LNCaP clone FGC (cell line): ENCODE results near the gene RPN2.

Experiments used
- DNase-seq: peaks from one replicate; pipeline ENCODE4 v3.0.0-alpha.2; 2011; ENCODE audit warnings: low read depth
- H3K4me3 ChIP-seq: 2 replicates; pipeline ENCODE4 v1.5.1; 2011; ENCODE audit warnings: mild to moderate bottlenecking, low read depth, low read length, control low read depth
- TF ChIP-seq, protein P1 (sequence below): IDR thresholded peaks from 2 replicates; pipeline ENCODE4 v1.5.1; 2012; ENCODE audit warnings: mild to moderate bottlenecking; ENCODE audit not compliant: control insufficient read depth, insufficient read depth; ENCODE audit errors: extremely low read depth

RPN2 gene

DNA sequence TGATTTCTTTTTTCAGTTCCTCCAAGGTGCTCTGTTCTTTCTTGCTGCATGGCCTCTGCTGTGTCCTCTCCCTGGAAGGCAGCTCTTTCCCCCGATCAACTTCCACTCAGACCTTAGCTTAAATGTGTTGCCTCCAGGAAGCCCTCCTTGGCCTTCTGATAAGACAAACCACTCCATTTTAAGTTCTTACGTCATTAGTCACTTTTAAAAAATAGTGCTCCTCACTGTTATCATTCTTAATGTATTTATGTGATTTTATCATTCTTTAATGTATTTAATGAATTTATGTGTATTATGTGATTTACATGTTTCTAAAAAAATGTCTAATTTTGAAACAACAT, 98.1 kb downstream of the RPN2 start:
- no peak for DNase-seq
- TF ChIP-seq, protein P1, sequence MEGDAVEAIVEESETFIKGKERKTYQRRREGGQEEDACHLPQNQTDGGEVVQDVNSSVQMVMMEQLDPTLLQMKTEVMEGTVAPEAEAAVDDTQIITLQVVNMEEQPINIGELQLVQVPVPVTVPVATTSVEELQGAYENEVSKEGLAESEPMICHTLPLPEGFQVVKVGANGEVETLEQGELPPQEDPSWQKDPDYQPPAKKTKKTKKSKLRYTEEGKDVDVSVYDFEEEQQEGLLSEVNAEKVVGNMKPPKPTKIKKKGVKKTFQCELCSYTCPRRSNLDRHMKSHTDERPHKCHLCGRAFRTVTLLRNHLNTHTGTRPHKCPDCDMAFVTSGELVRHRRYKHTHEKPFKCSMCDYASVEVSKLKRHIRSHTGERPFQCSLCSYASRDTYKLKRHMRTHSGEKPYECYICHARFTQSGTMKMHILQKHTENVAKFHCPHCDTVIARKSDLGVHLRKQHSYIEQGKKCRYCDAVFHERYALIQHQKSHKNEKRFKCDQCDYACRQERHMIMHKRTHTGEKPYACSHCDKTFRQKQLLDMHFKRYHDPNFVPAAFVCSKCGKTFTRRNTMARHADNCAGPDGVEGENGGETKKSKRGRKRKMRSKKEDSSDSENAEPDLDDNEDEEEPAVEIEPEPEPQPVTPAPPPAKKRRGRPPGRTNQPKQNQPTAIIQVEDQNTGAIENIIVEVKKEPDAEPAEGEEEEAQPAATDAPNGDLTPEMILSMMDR = no peak
- H3K4me3 ChIP-seq = no peak overlapping the region

DNA sequence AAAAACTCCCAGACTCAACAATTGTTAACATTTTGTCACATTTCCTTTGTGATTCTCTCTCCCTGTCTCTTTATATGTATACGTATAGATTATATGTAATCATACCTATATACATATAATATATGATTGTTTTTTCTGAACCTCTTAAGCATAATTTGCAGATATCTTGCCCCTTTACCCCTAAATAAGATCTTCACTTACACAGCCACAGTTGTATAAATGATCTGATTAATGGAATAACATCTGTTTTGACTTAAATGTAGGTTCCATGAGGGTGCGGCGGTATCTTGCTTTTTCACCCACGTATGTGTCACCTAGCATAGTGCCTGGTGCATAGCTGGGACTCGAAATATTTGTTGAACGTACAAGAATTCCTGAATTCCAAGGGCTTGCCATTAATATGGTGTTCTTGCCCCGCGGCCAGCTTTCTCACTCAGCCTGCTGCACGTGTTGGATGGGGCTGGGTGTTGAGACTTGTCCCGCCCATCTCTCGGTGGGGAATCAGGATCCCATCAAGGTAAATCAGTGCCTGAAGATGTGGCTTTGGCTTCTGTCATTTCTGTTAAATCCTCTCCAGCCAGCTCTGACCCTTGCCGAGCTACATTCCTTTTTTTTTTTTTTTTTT, 99.9 kb downstream of the RPN2 start:
- TF ChIP-seq, protein P1 = no peak
- H3K4me3 ChIP-seq = no peak overlapping the region
- no peak for DNase-seq

DNA sequence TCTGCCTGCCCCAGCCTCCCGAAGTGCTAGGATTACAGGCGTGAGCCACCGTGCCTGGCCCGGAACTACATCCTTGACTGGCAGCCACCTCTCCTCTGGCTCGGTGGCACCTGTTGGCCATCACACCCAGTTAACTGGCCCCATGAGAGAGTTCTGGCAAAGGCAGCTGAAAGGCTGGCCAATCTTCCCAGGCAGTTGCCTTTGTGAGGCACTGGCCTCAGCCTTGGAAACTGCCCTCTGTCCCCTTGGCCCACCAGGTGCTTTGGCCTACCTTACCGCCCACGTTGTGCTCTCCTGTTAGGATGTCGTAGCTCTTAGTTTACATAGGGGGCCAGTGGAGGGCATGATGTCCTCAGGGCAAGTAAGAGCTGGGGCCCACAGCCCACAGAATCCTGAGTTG, 100.7 kb downstream of the RPN2 start:
- TF ChIP-seq, protein P1 = no peak
- H3K4me3 ChIP-seq = no peak overlapping the region
- no peak for DNase-seq

DNA sequence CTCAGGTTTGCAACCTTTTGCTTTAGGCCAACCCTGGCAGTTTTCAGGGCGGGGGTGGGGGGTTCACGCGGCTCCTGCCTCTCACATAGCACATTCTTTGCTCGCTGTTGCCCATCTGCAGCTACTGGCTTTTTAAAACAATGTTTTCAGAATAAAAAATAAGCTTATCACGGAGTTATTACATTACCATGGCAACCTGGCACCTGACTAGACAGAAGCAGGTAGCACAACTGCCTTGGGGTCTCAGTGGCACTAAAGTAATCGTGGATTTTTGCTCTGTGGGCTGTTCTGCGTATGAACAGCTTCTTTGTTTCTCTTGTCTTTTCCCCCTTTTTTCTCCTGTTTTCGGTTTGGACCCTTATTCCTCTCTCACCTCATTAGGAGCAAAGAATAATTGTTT, 101.3 kb downstream of the RPN2 start:
- H3K4me3 ChIP-seq = no peak overlapping the region
- no peak for DNase-seq
- TF ChIP-seq, protein P1 = no peak

DNA sequence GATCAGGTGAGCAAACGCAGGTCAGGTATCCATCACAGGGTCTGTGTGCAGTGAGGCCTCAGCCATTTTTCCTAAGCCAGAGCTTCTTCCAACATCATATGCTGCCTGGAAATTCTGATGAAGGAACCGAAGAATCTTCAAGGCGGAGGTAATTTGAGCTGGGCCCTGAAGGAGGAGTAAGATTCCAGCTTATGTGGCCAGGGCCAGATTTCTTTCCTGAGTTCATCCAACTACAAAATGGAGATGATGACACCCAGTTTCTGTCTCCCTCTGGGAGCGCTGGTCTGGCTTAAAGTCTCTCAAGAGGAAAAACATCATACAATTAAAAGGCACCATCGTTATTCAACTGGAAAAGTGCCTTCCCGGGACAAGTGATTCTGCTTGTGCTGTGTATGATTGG, 103.4 kb downstream of the RPN2 start:
- DNase-seq = no peak
- TF ChIP-seq, protein P1 = 0 out of 2 replicates have a peak, but pooled peaks have one; percentile 7

DNA sequence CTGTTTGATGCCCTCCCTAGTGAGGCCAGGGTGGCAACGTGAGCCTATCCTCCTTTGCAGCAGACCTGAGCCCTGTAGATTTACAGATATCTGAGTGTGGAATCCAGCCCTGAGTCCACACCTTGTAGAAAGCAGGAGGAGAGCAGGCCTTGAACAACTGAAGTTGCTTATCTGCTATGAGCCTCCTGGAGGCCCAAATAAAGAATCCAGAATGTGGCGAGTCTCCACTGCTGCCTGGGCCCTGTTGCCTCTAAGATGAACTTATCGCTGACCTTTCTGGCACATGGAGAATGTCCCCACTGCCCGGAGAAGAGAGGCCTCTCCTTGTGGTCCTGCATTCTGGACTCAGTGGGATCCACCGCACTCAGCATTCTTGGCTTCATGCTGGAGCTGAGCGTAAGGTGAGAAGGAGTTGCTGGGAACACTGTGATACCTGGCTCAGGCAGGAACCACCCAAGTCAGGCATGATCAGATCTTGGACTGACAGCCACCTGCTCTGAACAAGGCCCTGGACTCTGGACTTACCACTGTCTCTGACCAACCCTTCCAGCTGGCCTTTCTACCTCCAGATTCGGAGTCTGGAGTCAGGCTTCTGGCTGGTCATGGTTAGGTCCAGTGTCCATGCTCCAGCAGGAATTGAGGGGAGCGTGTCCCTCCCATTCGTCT, 104.5 kb downstream of the RPN2 start:
- H3K4me3 ChIP-seq = no peak overlapping the region
- TF ChIP-seq, protein P1 = no peak
- DNase-seq = no peak

More for the DNA sequence above, 103.4 kb downstream of the RPN2 start:
- H3K4me3 ChIP-seq = no peak overlapping the region
